CD4-positive, alpha-beta T cell treated with Interleukin-17A for 1 hour (primary cell): ENCODE measurements around the gene TRAM2.

ENCODE experiments used
- DNase-seq: peaks from one replicate; pipeline ENCODE4 v3.0.0-alpha.2; 2020

The TRAM2 gene

GRCh38 chr6:52566201-52566600 lies 10.7 kb downstream of the TRAM2 start:
- no peak for DNase-seq

- no peak for DNase-seq
These were observed 12.0 kb downstream of the TRAM2 start for GRCh38 chr6:52564856-52565255.

- DNase-seq, result no peak
These were observed 13.9 kb downstream of the TRAM2 start for GRCh38 chr6:52562911-52563310.

- no peak for DNase-seq
These were observed 16.4 kb downstream of the TRAM2 start for GRCh38 chr6:52560462-52560861.

GRCh38 chr6:52558266-52559000 lies 18.4 kb downstream of the TRAM2 start:
- DNase-seq, result no peak

GRCh38 chr6:52557389-52558265 lies 19.2 kb downstream of the TRAM2 start:
- DNase-seq, result no peak

- no peak for DNase-seq
These were observed 21.2 kb downstream of the TRAM2 start for GRCh38 chr6:52555518-52556233.

GRCh38 chr6:52554684-52555280 lies 22.1 kb downstream of the TRAM2 start:
- DNase-seq, result no peak

- no peak for DNase-seq
These were observed 23.1 kb downstream of the TRAM2 start for GRCh38 chr6:52553719-52554118.

- no peak for DNase-seq
These were observed 23.7 kb downstream of the TRAM2 start for GRCh38 chr6:52553158-52553557.

GRCh38 chr6:52552278-52552643 lies 24.6 kb downstream of the TRAM2 start:
- DNase-seq, result no peak

- DNase-seq, result no peak
These were observed 25.2 kb downstream of the TRAM2 start for GRCh38 chr6:52551483-52552277.

- DNase-seq, result no peak
These were observed 26.0 kb downstream of the TRAM2 start for GRCh38 chr6:52550870-52551269.

- DNase-seq, result no peak
These were observed 26.8 kb downstream of the TRAM2 start for GRCh38 chr6:52550014-52550575.

GRCh38 chr6:52549428-52549827 lies 27.4 kb downstream of the TRAM2 start:
- no peak for DNase-seq

GRCh38 chr6:52548999-52549398 lies 27.9 kb downstream of the TRAM2 start:
- no peak for DNase-seq

- DNase-seq, result no peak
These were observed 28.5 kb downstream of the TRAM2 start for GRCh38 chr6:52548353-52548713.

- DNase-seq, result no peak
These were observed 29.1 kb downstream of the TRAM2 start for GRCh38 chr6:52547647-52548352.

GRCh38 chr6:52546678-52547077 lies 30.2 kb downstream of the TRAM2 start:
- no peak for DNase-seq

GRCh38 chr6:52546192-52546591 lies 30.7 kb downstream of the TRAM2 start:
- DNase-seq, result no peak

- no peak for DNase-seq
These were observed 31.3 kb downstream of the TRAM2 start for GRCh38 chr6:52545406-52546119.
